Measurements from ENCODE around the gene RNF207.

The RNF207 gene

DNA sequence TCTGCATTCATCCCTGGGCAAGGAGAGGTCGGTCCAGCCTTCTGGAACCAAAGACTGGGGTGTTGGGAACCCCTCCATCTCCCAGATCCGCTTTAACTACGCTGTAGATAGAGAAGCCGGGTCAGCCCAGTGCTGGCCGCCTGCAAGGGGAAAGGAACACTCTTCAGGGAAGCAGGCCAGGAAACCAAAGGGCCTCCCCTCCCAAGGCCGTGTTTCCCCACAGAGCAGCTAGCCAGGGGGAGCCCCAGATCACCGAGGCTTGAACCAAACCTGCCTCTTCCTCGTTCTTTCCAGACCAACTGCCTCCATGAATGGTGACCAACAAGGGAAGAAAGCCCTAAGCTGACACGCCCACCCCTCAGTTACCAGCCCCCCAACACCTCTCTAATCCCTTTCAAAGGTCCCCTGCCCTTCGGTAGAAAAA, 24.6 kb upstream of the RNF207 start:
- H3K9me3 Mint-ChIP-seq: no peaks in the 10 kb centered on the region
- peak overlapping the region; percentile 53 for H3K4me3 Mint-ChIP-seq
- H3K27ac Mint-ChIP-seq: no peak overlapping the region
- H3K36me3 Mint-ChIP-seq: peaks cover 31% of the 10 kb centered on the region
- H3K4me1 Mint-ChIP-seq: peaks cover 22% of the 10 kb centered on the region
- DNase-seq (ENCODE audit: low spot score in 2 of 2) (no peak), ATAC-seq (no peak)

DNA sequence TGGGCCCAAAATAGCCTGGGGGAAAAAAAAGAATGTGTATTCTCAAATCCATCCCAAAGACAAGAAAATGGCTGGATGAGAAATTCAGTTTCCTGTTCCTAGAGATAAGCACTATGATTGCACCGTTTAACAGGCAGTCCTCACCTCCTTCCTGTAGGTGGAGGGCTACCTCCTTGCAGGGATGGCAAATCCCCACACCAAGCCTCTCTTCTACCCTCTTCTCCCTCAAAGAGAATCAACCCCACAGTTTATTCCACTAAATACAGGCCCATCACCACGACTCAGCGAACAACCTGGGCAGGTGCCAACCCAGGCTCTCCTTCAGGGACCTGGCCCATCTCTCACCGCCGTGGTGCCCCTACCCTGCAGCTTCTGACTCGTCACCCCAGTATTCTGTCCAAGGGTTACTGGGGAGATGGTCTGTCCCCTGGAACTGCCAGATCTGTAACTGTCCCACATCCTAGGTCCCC, 22.4 kb upstream of the RNF207 start:
- Mint-ChIP-seq H3K27ac (peak overlapping the region; percentile 43), H3K4me3 (no peak overlapping the region), H3K9me3 (no peaks in the 10 kb centered on the region), H3K36me3 (peaks cover 53% of the 10 kb centered on the region), H3K4me1 (peaks cover 13% of the 10 kb centered on the region)
- no peak for DNase-seq (ENCODE audit: low spot score in 2 of 2)
- no peak for ATAC-seq

DNA sequence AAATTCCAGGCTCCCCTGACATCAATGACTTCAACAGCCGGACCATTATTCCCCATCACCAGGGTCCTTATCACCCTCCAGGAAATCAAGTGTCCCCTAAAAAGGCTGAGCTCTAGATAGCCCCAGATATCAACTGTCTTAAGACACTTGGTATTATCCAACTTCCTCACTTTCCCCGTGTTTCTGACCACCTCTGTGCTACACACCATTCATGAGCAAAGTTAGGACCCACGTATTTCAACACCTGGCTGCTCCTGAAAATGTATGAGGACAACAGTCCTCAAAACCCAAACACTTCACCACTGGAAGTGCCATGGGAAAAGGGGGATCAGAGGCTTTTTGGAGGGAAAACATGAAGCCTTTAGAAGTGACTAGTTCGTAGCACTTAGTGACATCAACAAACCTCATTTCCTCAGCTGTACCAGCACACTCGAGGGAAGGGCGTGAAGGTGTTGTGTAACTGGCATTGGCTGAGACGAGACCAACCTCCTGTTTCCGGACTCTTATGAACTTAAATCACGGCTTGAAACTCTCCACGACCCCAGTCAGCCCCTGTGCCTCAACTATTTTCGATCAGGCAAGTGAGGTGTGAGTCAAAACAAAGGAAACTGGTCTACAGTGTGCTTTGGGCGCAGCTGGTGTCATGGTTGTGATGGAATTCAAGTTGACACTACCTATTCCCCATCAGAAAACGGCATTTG, 21.7 kb upstream of the RNF207 start:
- H3K36me3 Mint-ChIP-seq: peaks cover 60% of the 10 kb centered on the region
- peaks cover 20% of the 10 kb centered on the region for H3K4me1 Mint-ChIP-seq
- no peak for DNase-seq (ENCODE audit: low spot score in 2 of 2)
- peak overlapping the region; percentile 43 for H3K27ac Mint-ChIP-seq
- no peak for ATAC-seq
- H3K9me3 Mint-ChIP-seq: no peaks in the 10 kb centered on the region
- no peak overlapping the region for H3K4me3 Mint-ChIP-seq

DNA sequence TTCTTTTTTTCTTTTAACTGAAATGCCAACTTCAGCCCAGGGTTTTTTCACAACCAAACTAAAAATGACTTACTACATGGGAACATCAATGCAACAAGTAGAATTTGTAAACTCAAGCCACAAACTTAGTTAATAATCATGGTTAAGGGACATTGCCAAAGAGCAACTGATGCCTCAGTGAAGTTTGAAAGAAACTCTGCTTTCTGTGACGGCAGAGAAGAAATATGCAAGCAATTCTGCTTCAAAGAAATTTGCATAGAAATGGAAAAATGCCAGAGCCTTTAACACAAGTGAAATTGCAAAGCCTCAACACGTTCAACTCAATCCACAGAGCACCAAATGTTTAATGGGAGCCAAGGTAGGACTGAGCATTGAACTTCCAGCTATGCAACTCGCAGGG, 20.8 kb upstream of the RNF207 start:
- Mint-ChIP-seq H3K36me3 (peaks cover 69% of the 10 kb centered on the region), H3K9me3 (no peaks in the 10 kb centered on the region), H3K4me1 (peaks cover 21% of the 10 kb centered on the region), H3K4me3 (no peak overlapping the region), H3K27ac (no peak overlapping the region)
- ATAC-seq: no peak
- no peak for DNase-seq (ENCODE audit: low spot score in 2 of 2)

DNA sequence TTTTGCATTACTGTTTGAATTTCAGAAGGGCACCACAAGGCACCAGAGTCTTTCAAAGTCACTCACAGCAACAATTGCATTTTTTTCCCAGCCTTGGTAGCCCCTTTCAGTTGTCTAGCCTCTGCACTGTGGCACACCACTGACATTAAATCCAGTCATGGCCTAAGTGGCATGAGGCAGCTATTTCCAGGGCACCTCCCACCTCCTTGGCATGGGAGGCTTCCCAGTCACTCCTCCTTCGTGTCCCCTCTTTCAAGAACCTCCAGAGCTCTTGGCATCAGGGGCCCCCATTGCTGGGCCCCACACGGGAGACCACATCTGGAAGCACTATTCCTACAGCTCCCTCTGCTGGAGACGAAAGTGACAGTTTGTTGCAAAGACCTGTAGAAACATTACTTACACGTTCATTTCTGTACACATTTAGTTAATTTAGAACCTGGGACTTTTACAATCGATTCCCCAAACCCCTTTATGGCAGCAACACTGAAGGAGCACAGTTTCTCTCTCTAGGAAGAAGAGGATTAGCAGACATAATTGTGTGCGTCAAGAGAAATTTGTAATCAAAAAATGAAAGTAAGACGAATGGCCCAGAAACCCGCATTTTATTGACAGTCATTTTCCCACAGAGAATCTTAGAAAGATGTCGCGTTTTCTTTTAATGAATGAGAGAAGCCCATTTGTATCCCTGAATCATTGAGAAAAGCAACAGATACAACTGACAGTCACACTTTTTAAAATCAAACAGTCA, 20.1 kb upstream of the RNF207 start:
- DNase-seq (ENCODE audit: low spot score in 2 of 2) (no peak), ATAC-seq (no peak)
- no peaks in the 10 kb centered on the region for H3K9me3 Mint-ChIP-seq
- peaks cover 18% of the 10 kb centered on the region for H3K4me1 Mint-ChIP-seq
- H3K4me3 Mint-ChIP-seq: no peak overlapping the region
- peaks cover 76% of the 10 kb centered on the region for H3K36me3 Mint-ChIP-seq
- H3K27ac Mint-ChIP-seq: no peak overlapping the region

DNA sequence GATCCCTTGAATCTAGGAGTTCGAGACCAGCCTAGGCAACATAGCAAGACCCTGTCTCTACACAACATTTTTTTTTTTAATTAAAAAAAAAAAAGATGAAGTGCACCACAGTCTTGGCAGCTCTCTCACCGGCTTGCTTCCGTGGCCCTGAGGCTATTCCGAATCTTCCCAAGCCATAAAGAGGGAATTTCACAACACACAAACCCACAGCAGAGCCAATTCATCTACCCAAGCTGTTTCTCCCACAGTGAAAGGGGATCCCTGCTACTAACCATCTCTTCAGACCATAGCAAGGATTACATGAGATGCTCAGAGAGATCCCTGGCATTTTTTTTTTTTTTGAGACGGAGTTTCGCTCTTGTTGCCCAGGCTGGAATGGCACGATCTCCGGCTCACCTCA, 17.5 kb upstream of the RNF207 start:
- ATAC-seq (no peak), DNase-seq (ENCODE audit: low spot score in 2 of 2) (no peak)
- no peaks in the 10 kb centered on the region for H3K9me3 Mint-ChIP-seq
- H3K4me1 Mint-ChIP-seq: peaks cover 14% of the 10 kb centered on the region
- no peak overlapping the region for H3K27ac Mint-ChIP-seq
- peaks cover 96% of the 10 kb centered on the region for H3K36me3 Mint-ChIP-seq
- H3K4me3 Mint-ChIP-seq: no peak overlapping the region

DNA sequence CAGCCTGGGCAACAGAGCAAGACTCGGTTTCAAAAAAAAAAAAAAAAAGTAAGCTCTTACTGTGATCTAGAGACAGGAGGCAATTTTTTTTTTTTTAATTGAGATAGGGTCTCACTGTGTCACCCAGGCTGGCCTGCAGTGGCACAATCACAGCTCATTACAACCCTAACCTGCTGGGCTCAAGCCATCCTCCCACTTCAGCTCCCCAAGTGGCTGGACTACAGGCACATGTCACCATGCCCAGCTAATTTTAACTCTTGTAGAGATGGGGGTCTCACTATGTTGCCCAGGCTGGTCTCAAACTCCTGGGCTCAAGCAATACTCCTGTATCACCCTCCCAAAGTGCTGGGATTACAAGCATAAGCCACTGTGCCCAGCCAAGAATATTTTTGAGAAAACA, 14.0 kb upstream of the RNF207 start:
- H3K36me3 Mint-ChIP-seq: peaks cover 100% of the 10 kb centered on the region
- no peak overlapping the region for H3K4me3 Mint-ChIP-seq
- ATAC-seq (no peak), DNase-seq (ENCODE audit: low spot score in 2 of 2) (no peak)
- H3K4me1 Mint-ChIP-seq: peaks cover 25% of the 10 kb centered on the region
- H3K9me3 Mint-ChIP-seq: no peaks in the 10 kb centered on the region
- H3K27ac Mint-ChIP-seq: no peak overlapping the region

DNA sequence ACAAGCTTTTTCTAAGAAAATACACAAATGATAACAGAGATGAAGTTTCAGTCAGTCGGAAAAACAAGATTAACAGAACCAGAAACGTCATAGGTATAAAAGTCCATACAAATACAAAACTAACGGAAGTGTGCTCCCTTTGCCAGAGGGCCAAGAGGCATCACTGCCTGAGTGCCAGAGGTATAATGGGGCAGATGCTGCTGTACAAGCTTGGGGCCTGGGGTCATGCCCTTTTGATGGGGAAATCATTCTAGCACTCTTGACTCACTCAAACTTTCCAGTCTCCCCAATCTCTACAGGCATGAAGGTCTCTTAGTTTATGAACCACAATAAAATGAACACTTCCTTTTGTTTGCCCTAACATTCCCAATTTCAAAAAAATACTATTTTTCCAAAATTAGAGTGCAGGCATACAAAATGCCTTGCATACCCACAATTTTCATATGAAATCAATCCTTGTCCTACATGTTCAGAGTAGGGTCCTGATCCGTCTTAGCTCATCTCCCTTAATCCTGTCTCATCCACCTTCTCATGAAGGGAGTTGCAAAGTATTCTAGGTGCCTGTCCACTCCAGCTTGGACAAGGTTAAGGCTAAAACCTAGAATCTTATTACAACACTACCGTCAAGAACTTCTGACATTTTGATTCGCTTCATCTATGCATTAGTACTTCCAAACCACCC, 8.0 kb upstream of the RNF207 start:
- Mint-ChIP-seq H3K36me3 (peaks cover 68% of the 10 kb centered on the region), H3K27ac (peak overlapping the region; percentile 94), H3K9me3 (no peaks in the 10 kb centered on the region), H3K4me1 (peaks cover 60% of the 10 kb centered on the region), H3K4me3 (peak overlapping the region; percentile 83)
- DNase-seq (ENCODE audit: low spot score in 2 of 2) (no peak), ATAC-seq (no peak)

DNA sequence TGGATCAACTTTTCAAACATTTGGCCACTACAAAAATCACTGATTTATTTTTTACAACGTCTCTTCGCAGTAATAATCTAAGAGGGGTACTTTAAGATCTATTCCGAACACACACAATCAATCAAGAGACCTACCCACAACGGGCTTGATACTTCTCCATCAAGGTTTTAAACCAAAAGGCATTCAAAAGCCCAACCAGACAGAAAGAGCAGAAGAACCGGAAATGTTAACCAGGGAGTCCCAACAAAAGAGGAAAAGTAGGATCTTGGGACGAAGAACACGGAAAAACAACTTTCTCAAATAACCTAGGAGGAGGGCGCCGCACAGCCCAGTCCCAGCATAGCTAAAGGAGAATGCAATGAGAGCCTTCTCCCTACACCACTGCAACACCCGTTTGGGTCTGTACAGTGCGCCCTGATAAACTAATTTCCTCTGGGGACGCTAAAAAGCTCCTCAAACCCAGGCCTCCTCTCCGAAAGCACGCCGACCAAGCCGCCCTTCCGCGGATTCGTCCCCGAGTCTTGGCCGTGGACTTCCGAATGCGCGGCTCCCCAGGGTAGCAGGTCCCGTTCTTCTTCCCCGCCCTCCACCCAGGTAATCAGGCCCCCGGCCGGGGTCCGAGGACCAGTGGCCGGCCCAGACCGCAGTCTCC, 7.1 kb upstream of the RNF207 start:
- peaks cover 57% of the 10 kb centered on the region for H3K4me1 Mint-ChIP-seq
- peak overlapping the region; percentile 83 for H3K4me3 Mint-ChIP-seq

DNA sequence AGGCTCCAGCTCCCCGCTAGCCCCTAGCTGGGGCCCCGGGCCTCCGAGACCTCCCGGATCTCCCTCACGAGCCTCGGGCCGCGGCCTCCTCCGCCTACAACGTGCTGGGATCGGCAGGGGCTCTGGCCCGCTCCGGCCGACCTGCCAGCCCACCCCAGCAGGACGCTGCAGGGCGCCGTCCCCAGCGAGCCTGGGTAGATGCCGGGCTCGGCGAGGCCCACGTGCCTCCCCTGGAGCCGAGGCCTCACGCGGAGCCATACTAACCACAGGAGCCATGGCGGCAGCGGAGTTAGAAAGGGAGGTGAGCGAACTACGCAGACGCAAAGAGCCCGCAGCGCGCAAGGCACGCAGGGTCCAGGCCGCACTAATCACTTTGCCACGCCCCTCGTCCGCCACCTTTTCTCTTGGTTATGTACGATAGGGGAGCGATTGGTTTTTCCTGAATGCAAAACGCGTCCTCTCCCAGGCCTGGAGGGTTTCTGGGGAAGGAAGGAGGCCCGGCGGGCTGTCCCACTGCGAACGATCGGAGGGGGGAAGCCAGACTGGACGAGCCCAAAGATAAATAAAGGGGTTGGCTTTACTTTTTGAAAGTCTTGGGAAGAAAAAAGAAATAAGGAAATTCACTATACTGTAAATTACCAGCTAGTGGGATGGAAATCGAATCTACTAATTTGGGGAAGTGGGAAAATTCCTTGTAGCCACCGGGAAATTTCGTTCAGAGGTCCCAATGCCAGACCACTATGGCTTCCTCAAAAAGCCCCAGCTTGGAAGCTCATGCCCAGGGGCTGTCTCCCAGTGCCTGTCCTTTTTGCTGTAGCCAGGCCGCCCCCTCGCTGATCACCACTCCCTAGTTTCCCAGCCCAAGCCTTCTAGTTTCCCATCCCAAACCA, 6.4 kb upstream of the RNF207 start, which contains the start of gene RPL22:
Gene RPL22 (minus strand): TSS at position 298 of the 890 bp plus-strand sequence. CDS start 22 bp downstream, at position 276.
- Mint-ChIP-seq H3K27ac (peak within 1 kb of the TSS; percentile 94), H3K9me3 (no peaks in the 10 kb centered on the region), H3K36me3 (peaks cover 51% of the 10 kb centered on the region), H3K4me1 (peaks cover 57% of the 10 kb centered on the region), H3K4me3 (peak within 1 kb of the TSS; percentile 83)
- ATAC-seq: peak; percentile 99
- DNase-seq (ENCODE audit: low spot score in 2 of 2): peak; percentile 88 to 97

More for the DNA sequence above, 7.1 kb upstream of the RNF207 start:
- H3K36me3 Mint-ChIP-seq: peaks cover 59% of the 10 kb centered on the region
- H3K27ac Mint-ChIP-seq: peak overlapping the region; percentile 94
- peak; percentile 39 for ATAC-seq
- H3K9me3 Mint-ChIP-seq: no peaks in the 10 kb centered on the region
- no peak for DNase-seq (ENCODE audit: low spot score in 2 of 2)

DNA sequence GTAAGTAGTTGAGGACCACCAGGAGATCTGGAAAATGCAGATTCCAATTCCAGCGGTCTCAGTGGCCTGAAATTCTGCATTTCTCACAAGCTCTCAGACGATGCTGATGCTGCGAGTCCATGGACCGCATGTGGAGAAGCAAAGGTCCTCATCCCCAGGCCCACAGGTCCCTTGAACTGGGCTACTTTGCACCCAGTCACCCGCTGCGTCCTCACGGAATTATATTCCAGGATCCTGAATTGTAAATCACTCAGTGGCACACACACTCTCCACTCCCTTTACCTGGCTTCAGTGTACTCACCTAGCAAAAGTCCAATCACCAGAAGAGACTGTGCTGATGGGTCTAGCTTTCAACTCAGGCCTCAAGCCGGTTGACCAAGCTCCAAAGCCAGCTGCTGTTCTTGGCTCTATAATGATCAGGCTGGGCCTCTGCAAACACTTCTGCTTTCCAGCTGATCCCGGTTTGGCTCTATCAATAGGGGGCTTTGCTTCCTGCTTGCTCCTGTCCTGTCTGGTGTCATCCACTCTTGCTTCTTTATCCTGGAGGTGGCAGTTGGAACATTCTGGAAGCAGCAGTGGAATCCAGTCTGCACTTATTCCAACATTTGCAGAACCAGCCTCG, 5.6 kb upstream of the RNF207 start:
- H3K27ac Mint-ChIP-seq: peak overlapping the region; percentile 94
- ATAC-seq: no peak
- DNase-seq (ENCODE audit: low spot score in 2 of 2): no peak
- peak overlapping the region; percentile 83 for H3K4me3 Mint-ChIP-seq
- peaks cover 57% of the 10 kb centered on the region for H3K4me1 Mint-ChIP-seq
- H3K9me3 Mint-ChIP-seq: no peaks in the 10 kb centered on the region
- peaks cover 44% of the 10 kb centered on the region for H3K36me3 Mint-ChIP-seq

DNA sequence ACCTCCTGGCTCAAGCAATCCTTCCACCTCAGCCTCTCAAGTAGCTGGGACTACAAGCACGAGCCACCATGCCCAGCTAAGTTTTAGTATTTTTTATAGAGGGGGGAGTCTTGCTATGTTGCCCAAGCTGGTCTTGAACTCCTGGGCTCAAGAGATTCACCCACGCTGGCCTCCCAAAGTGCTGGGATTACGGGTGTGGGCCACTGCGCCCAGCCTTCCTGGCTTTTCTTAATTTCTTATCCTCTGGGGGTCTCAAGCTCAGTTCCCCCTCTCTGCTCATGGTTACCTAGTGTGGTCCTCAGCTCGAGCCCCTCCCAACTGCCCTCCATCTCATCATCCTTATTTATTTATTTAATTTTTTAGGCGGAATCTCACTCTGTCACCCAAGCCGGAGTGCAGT, 3.7 kb upstream of the RNF207 start:
- ATAC-seq (no peak), DNase-seq (ENCODE audit: low spot score in 2 of 2) (no peak)
- peaks cover 47% of the 10 kb centered on the region for H3K4me1 Mint-ChIP-seq
- no peak overlapping the region for H3K4me3 Mint-ChIP-seq
- no peaks in the 10 kb centered on the region for H3K9me3 Mint-ChIP-seq
- peaks cover 24% of the 10 kb centered on the region for H3K36me3 Mint-ChIP-seq
- H3K27ac Mint-ChIP-seq: peak overlapping the region; percentile 94

DNA sequence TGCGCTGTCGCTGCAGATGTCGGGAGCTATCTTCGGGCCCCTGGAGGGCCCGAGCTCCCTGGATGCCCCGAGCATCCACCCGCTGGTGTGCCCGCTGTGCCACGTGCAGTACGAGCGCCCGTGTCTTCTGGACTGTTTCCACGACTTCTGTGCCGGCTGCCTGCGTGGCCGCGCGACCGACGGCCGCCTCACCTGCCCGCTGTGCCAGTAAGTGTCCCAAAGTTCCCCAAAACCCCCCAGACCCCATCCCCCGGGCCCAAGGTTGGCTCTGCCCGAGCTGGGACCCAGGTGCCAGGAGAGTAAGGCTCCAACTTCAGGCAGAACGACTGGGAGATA, 569 bp downstream of the RNF207 start:
- Mint-ChIP-seq H3K4me3 (peak overlapping the region; percentile 68), H3K27ac (no peak overlapping the region), H3K36me3 (peaks cover 6% of the 10 kb centered on the region), H3K4me1 (peaks cover 15% of the 10 kb centered on the region), H3K9me3 (no peaks in the 10 kb centered on the region)
- DNase-seq (ENCODE audit: low spot score in 2 of 2): no peak
- ATAC-seq: no peak
